NCI-H526 treated with DMSO at 0.1 percent for 48 hours (cell line): Measurements from ENCODE around the gene MYO1D.
A peak's percentile ranks its signal among the peaks of the same experiment; 100 is the strongest.
"Not testable (repeated sequence)": the region's sequence is repeated elsewhere in the genome, so short reads cannot be mapped to it uniquely, and the experiment has no call there.

Source experiments
- DNase-seq: peaks from one replicate; lab custom pipeline; 2025; lab: John Stamatoyannopoulos, UW

The MYO1D gene

DNA sequence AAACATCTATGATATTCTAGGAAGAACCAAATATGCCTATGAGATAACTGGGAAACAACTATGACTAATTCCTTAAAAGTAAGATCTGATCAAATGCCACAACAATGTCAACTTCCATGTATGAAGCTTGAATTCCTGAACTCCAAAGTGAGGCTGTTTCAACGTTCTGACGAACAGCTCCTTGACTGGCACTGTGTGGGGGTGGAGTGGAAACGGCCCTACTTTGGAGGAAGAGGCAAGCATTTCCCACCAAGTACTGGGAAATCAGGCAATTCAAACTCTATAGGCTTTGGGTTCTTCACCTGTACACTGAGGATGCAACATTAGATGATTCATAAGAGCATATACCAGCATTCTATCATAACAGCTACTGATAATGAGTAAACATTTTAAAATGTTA, 203.0 kb downstream of the MYO1D start:
- no peak for DNase-seq

DNA sequence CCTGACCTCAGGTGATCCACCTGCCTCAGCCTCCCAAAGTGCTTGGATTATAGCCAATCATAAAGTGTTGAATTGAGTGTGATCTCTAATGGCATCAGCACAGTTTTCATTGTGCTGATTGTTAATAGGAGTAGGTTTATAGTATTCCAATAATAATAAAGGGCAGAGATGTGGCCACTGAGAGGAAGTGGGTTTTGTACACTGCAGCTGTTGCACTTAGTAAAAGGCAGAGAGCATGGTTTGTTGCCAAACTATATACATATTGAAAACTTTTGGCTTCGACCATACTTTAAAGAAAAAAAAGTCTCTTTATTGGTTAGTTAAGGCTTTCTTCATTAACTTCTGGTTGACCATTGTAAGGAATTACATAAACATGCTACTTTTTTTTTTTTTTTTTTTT, 204.2 kb downstream of the MYO1D start:
- DNase-seq: no peak

- no peak for DNase-seq
These were observed 205.0 kb downstream of the MYO1D start for GRCh38 chr17:32671896-32672295.

DNA sequence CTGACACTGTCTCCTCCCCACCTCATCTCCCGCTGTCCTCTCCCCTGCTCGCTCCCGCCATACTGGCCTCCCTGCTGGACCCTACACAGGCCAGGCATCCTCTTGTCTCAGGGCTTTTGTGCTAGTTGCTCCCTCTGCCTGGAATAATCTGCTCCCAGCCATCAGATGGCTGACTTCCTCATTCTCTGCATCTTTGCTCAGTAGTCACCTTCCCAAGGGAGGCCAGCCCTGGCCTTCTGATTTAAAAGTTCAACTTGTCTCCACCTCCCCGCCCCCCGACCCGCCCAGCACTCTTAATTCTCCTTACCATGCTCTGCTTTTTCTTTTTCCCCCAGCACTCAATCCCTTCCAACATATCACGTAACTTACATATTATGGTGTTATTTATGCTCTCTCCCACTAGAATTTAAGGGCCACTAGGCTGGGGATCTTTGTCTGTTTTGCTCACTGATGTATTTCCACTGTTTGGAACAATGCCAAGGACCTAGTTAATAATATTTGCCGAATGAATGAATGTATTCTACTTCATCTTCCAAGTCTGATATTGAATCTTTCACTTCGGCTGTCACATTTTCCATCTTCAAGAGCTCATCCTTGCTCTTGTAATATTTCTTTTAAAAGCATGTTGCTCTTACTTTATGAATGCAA, 211.9 kb downstream of the MYO1D start:
- no peak for DNase-seq

- no peak for DNase-seq
These were observed 216.4 kb downstream of the MYO1D start for GRCh38 chr17:32660496-32660985.

- peak; percentile 50 for DNase-seq
These were observed 217.5 kb downstream of the MYO1D start for GRCh38 chr17:32659419-32659842.

GRCh38 chr17:32658470-32659418, 218.2 kb downstream of the MYO1D start:
- DNase-seq: no peak

DNA sequence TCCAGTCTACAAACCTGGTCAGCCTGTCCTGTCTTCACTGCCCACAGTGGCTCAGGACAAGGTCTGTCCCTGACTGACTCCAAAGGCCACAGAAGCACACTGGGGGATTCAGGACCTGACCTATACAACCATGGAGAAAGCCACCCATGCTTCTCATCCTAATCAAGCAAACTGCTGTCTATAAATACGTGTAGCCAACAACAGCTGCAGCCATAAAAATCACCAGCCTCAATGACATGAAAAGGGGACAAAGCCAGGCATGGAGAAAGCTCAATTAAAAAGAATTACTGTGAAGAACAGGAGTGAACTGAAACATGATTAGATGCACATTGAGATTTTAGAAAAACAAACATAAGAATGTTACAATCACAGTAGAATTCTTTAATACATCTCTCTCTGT, 220.0 kb downstream of the MYO1D start:
- DNase-seq: no peak

DNA sequence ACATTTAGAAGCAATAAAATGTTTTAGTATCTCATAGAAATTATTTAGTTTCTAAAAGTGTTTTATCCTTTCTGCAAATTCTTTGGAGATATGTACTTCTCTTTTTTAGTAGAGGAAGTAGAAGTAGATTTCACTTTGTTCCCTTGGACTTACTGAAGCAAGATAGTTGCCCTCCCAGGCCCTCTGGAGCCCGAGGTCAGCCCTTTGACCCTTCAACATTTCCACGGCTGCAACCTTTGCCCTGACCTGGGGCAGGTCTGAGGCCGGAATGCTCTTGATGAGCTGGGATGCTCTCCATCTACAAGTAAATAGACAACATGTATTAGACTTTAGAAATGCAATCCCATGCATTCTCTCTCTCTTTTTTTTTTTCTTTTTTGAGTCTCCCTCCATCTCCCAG, 222.6 kb downstream of the MYO1D start:
- DNase-seq: no peak

GRCh38 chr17:32651084-32651483, 225.8 kb downstream of the MYO1D start:
- DNase-seq: no peak

- DNase-seq: no peak
These were observed 228.5 kb downstream of the MYO1D start for GRCh38 chr17:32648450-32648849.

- no peak for DNase-seq
These were observed 230.0 kb downstream of the MYO1D start for GRCh38 chr17:32646941-32647340.

GRCh38 chr17:32641514-32641913, 235.4 kb downstream of the MYO1D start:
- not testable (repeated sequence) for DNase-seq

DNA sequence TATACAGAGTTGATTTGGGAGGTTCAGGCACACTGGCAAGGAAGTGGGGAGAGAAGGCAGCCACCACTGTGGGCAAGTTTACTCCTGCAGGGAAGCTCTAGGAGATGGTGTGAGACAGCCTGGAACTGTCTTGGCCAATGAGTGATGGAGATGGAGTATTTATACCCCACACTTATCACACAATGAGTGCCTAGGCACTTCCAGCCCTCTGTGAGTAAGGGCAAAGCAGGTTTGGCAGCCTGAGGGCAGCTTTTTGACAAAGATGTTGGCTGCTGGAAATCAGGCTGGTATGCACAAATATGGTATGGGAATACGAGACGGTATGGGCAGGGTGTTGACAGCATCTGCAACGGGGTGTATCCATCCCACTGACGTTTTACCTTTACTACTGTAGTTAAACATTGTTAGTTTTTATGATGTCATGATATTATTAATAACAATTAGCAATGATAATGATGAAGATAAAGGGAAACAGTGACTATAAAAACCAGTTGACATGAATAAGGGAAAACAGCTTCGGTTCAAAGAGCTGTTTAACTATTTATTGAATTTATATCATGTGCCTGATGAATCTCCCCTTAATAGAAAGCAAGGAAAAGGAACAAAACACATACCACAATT, 240.2 kb downstream of the MYO1D start:
- DNase-seq: no peak

- no peak for DNase-seq
These were observed 242.8 kb downstream of the MYO1D start for GRCh38 chr17:32634167-32634566.

DNA sequence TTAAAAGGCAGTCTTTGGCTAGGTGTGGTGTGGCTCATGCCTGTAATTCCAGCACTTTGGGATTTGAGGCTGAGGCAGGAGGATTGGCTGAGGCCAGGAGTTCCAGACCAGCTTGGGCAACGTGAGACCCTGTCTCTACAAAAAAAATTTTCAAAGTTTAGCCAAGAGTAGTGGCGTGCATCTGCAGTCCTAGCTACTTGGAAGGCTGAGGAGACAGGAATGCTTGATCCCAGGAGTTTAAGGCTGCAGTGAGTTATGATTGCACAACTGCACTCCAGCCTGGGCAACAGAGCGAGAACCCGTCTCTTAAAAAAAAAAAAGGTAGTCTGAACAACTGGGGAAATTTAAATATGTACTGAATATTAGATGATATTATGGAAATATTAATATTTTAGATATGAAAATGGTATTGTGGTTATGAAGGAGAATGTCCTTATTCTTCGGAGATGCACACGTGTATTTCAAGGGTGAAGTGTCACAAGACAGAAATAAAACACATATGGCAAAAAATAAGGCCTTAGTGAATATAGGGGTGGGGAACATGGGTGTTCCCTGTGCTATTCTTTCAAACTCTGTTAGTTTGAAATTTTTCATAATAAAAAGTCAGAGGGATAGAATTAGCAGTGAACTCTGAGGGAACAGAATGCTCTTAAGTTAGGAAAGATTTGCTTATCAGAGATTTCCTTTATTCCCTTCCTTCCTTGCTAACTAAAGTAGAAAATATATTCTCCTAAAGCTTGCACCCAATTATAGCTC, 245.4 kb downstream of the MYO1D start:
- DNase-seq: no peak

DNA sequence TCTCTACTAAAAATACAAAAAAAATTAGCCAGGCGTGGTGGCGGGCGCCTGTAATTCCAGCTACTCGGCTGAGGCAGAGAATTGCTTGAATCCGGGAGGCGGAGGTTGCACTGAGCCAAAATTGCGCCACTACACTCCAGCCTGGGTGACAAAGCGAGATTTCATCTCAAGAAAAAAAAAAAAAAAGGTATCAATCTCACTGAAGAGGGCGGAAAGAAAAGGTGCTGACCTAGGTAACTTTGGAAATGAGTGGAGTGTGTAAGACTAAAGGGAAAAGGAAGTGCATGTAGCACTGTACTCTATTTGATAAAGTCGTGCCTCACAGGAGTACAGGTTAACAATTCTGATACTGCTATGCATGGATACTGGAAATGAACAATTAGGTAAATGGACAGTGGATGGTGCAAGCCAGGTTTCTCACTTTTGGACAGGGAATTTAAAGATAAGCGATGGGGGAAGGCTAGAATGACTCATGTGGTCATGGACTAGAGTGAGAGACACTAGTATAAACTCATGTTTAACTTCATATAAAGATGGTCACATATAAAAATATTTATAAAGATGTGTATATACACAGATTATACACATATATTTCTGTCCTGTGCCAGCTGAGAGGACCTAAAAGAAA, 247.2 kb downstream of the MYO1D start:
- no peak for DNase-seq

- DNase-seq: no peak
These were observed 248.5 kb downstream of the MYO1D start for GRCh38 chr17:32628271-32629044.

DNA sequence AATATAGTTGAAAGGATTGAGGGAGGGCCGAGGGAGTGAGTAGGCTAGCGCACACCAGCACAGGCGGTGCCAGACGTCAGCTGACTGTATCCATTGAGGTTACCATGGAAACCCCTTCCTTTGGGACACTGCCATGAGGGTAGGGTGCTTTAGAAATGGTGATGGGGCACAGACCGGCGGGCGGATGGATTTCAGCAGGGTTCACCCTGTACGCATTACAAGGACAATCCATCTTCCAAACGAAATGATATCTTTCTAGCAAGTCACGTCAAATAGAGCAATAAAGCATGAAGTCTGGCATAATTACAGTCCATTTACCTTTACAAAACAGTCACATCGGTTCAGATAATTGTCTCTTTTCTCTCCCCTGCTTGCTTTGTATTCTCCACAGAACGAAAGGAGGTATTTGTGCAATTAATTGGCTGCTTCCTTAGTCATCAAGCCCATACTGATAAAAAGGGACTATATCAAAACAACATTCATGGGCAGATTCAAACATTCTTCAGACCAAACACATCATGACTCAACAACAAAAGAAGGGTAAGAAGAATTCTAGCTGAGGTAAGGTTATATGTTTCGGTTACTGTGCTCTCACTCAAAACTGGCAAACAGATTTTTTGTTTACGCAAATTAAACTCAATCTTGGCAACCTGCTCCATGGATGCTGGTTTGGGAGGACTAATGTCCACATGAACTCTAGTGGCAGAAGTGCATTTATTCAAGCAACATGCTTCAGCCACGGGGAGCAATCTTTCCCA, 249.5 kb downstream of the MYO1D start:
- no peak for DNase-seq

- DNase-seq: no peak
These were observed 250.5 kb downstream of the MYO1D start for GRCh38 chr17:32626379-32626791.
